H1 (cell line): ENCODE results near the gene TSHZ2. TPM values are rescaled to one million over a fixed set of nuclear protein-coding genes. Genes with fewer than 3 reads are reported as not detected.
A peak's percentile ranks its signal among the peaks of the same experiment; 100 is the strongest.

Experiments
- CTCF ChIA-PET: fragments of 300-600 bp; sonication (Branson Sonifier 250); formaldehyde crosslinking; loops from one replicate; lab custom pipeline; 2021; ENCODE audit not compliant: partially characterized antibody; lab: Charles Lee
- POLR2A ChIA-PET: fragments of 300-600 bp; sonication (Branson Sonifier 250); formaldehyde crosslinking; loops from one replicate; lab custom pipeline; 2021; ENCODE audit warnings: inconsistent platforms; ENCODE audit not compliant: partially characterized antibody; lab: Charles Lee
- DNase-seq, 2 experiments: peaks; one replicate each; pipeline versions ENCODE4 v3.0.0 to v3.0.0-alpha.2; 2010 to 2022; ENCODE audit warnings: low spot score in 2 of 2, low read depth in 1 of 2, mixed read lengths in 1 of 2
- FAIRE-seq: peaks from 2 replicates; lab custom pipeline; 2011; peaks lifted over from hg19 to GRCh38; lab: Jason Lieb, UNC
- H2AFZ ChIP-seq: 2 replicates; pipeline ENCODE4 v1.8.1; 2012; ENCODE audit warnings: low read length, inconsistent platforms
- H2AK5ac ChIP-seq: 2 replicates; pipeline ENCODE4 v1.6.1; 2013; ENCODE audit warnings: low read depth, low read length
- H2BK120ac ChIP-seq: replicated peaks from 2 replicates; pipeline ENCODE3; 2013; ENCODE audit warnings: low read depth, low read length, inconsistent platforms
- H2BK12ac ChIP-seq: 2 replicates; pipeline ENCODE4 v1.6.1; 2013; ENCODE audit warnings: low read depth, low read length
- H2BK15ac ChIP-seq: 2 replicates; pipeline ENCODE4 v1.6.1; 2013; ENCODE audit warnings: low read length
- H2BK20ac ChIP-seq: 2 replicates; pipeline ENCODE4 v1.6.1; 2013; ENCODE audit warnings: low read length
- H2BK5ac ChIP-seq: 2 replicates; pipeline ENCODE4 v1.6.1; 2013; ENCODE audit warnings: low read depth, low read length
- H3K14ac ChIP-seq: 2 replicates; pipeline ENCODE4 v1.6.1; 2013; ENCODE audit warnings: inconsistent platforms; ENCODE audit not compliant: insufficient read length
- H3K18ac ChIP-seq: 2 replicates; pipeline ENCODE4 v1.6.1; 2013; ENCODE audit warnings: low read length; ENCODE audit errors: extremely low read depth
- H3K23ac ChIP-seq: 2 replicates; pipeline ENCODE4 v1.6.1; 2013; ENCODE audit warnings: inconsistent platforms; ENCODE audit not compliant: insufficient read length
- H3K23me2 ChIP-seq: 2 replicates; pipeline ENCODE4 v1.6.1; 2013; ENCODE audit warnings: low read depth, low read length
- H3K27ac ChIP-seq: 2 replicates; pipeline ENCODE4 v1.6.1; 2011; ENCODE audit warnings: low read depth, low read length, inconsistent platforms
- H3K27me3 ChIP-seq, 4 experiments: replicated peaks in 1 of 4; 1 replicate in 1 of 4; 2 replicates in 3 of 4; pipeline versions ENCODE4 v1.6.1 to v1.8.1; 2011 to 2013; ENCODE audit warnings: low read length in 3 of 4, mild to moderate bottlenecking in 3 of 4, inconsistent platforms in 2 of 4, mixed read lengths in 2 of 4, moderate library complexity in 1 of 4; ENCODE audit not compliant: control insufficient read depth in 3 of 4, insufficient read depth in 3 of 4; ENCODE audit errors: extremely low read depth in 1 of 4
- H3K36me3 ChIP-seq, 4 experiments: 2 replicates each; pipeline versions ENCODE4 v1.6.1 to v1.8.1; 2011 to 2013; ENCODE audit warnings: mild to moderate bottlenecking in 4 of 4, low read length in 3 of 4, moderate library complexity in 2 of 4, control low read depth in 1 of 4, inconsistent platforms in 1 of 4; ENCODE audit not compliant: insufficient read depth in 4 of 4, control insufficient read depth in 2 of 4
- H3K4ac ChIP-seq: replicated peaks from 2 replicates; pipeline ENCODE3; 2013; ENCODE audit warnings: low read length, low read depth, mixed read lengths, inconsistent platforms; ENCODE audit not compliant: insufficient read length
- H3K4me1 ChIP-seq, 4 experiments: replicated peaks in 1 of 4; 1 replicate in 1 of 4; 2 replicates in 3 of 4; pipeline versions ENCODE4 v1.6.1 to v1.8.1; 2011 to 2013; ENCODE audit warnings: low read length in 3 of 4, inconsistent platforms in 2 of 4, mixed read lengths in 1 of 4; ENCODE audit not compliant: insufficient read depth in 4 of 4, control insufficient read depth in 3 of 4
- H3K4me2 ChIP-seq, 2 experiments: 2 replicates each; pipeline versions ENCODE4 v1.6.1 to v1.8.1; 2011 to 2013; ENCODE audit warnings: low read depth in 2 of 2, low read length in 2 of 2, control low read depth in 1 of 2, inconsistent platforms in 1 of 2, mild to moderate bottlenecking in 1 of 2; ENCODE audit not compliant: insufficient read depth in 1 of 2
- H3K4me3 ChIP-seq, 4 experiments: fragments of 200-600, 300-600 bp in 1 of 4; sonication (generic), shearing (Covaris generic), sonication (Bioruptor Twin) in 1 of 4; 2 replicates each; pipeline versions ENCODE4 v1.5.1 to v1.8.1; 2011 to 2016; ENCODE audit warnings: low read length in 4 of 4, low read depth in 3 of 4, control low read depth in 2 of 4, inconsistent platforms in 2 of 4, mild to moderate bottlenecking in 2 of 4, mixed read lengths in 1 of 4, moderate library complexity in 1 of 4; ENCODE audit not compliant: insufficient read depth in 2 of 4; ENCODE audit errors: extremely low read depth in 1 of 4
- H3K56ac ChIP-seq: replicated peaks from 2 replicates; pipeline ENCODE3; 2013; ENCODE audit warnings: low read depth, mild to moderate bottlenecking, mixed read lengths, low read length, inconsistent platforms; ENCODE audit not compliant: insufficient read length
- H3K79me1 ChIP-seq: 2 replicates; pipeline ENCODE4 v1.6.1; 2013; ENCODE audit warnings: low read depth, low read length, control low read depth
- H3K79me2 ChIP-seq, 2 experiments: 2 replicates each; pipeline versions ENCODE4 v1.6.1 to v1.8.1; 2012 to 2013; ENCODE audit warnings: low read length in 2 of 2, mild to moderate bottlenecking in 2 of 2, inconsistent platforms in 1 of 2; ENCODE audit not compliant: insufficient read depth in 2 of 2, control insufficient read depth in 1 of 2
- H3K9ac ChIP-seq, 4 experiments: replicated peaks in 1 of 4; 1 replicate in 1 of 4; 2 replicates in 3 of 4; pipeline versions ENCODE4 v1.6.1 to v1.8.1; 2011 to 2013; ENCODE audit warnings: low read depth in 3 of 4, low read length in 3 of 4, control low read depth in 2 of 4, mild to moderate bottlenecking in 2 of 4, moderate library complexity in 2 of 4, inconsistent platforms in 1 of 4; ENCODE audit errors: extremely low read depth in 1 of 4
- H3K9me3 ChIP-seq, 2 experiments: 2 replicates each; pipeline versions ENCODE4 v1.6.1 to v1.8.1; 2012 to 2013; ENCODE audit warnings: mild to moderate bottlenecking in 2 of 2, moderate library complexity in 2 of 2, control low read depth in 1 of 2, inconsistent platforms in 1 of 2, low read depth in 1 of 2, low read length in 1 of 2, mixed read lengths in 1 of 2; ENCODE audit not compliant: insufficient read depth in 2 of 2
- H4K20me1 ChIP-seq, 2 experiments: replicated peaks in 1 of 2; 2 replicates each; pipeline versions ENCODE3 to v1.8.1; 2011 to 2013; ENCODE audit warnings: inconsistent platforms in 2 of 2, low read length in 2 of 2, mild to moderate bottlenecking in 1 of 2; ENCODE audit not compliant: insufficient read depth in 2 of 2, control insufficient read depth in 1 of 2
- H4K5ac ChIP-seq: 2 replicates; pipeline ENCODE4 v1.6.1; 2013; ENCODE audit warnings: low read length, low read depth, mixed read lengths, inconsistent platforms; ENCODE audit not compliant: insufficient read length
- H4K8ac ChIP-seq: 2 replicates; pipeline ENCODE4 v1.8.0; 2013; ENCODE audit warnings: mild to moderate bottlenecking, moderate library complexity, low read length, inconsistent platforms; ENCODE audit not compliant: insufficient read depth; ENCODE audit errors: extremely low read depth
- H4K91ac ChIP-seq: replicated peaks from 2 replicates; pipeline ENCODE3; 2013; ENCODE audit warnings: low read length, mixed read lengths, inconsistent platforms; ENCODE audit not compliant: insufficient read length
- GTF2F1 ChIP-seq: IDR thresholded peaks from 2 replicates; pipeline ENCODE4 v1.6.1; 2012; ENCODE audit warnings: low read depth, low read length, improper control_type of control experiment, borderline replicate concordance
- YY1 ChIP-seq: IDR thresholded peaks from 2 replicates; pipeline ENCODE4 v1.6.1; 2011; ENCODE audit warnings: low read depth, mild to moderate bottlenecking, low read length
- WGBS, 2 experiments: shearing (Covaris generic) in 1 of 2; methylation state at CpG; one replicate each; pipeline versions ENCODE4 v1.1.6 to v1.1.7; 2013 to 2015; ENCODE audit warnings: low lambda C conversion rate in 2 of 2, mixed read lengths in 2 of 2, inconsistent platforms in 1 of 2, low coverage in 1 of 2, missing lambda C conversion rate in 1 of 2; ENCODE audit not compliant: insufficient replicate concordance in 2 of 2, insufficient coverage in 1 of 2, insufficient read length in 1 of 2; ENCODE audit errors: extremely low coverage in 1 of 2, missing lambda C conversion rate in 1 of 2; 5-methylcytosine and 5-hydroxymethylcytosine counted together
- polyA plus RNA-seq, 7 experiments: library from polyadenylated mRNA; depleted of rRNA in 3 of 7; stranded (reverse) in 5 of 7; unstranded in 2 of 7; fragments of >200 nt in 5 of 7; fragments of 200-250 nt in 2 of 7; gene quantifications; 1 replicate in 5 of 7; 2 replicates in 1 of 7; 4 replicates in 1 of 7; pipeline versions ENCODE4 v1.2.1 to v1.2.3, GENCODE V29; 2011 to 2013; ENCODE audit warnings: missing spikeins in 2 of 7, mixed read lengths in 2 of 7
- total RNA-seq: library from RNA; stranded (reverse); fragmentation: NEBNext Ultra II Directional; extraction: Animal tissue kit (Norgen Biotek cat#: 25700); gene quantifications from 2 replicates; pipeline ENCODE4 v1.2.1, GENCODE V29; 2021

TSHZ2 gene
- total and polyA plus RNA-seq, 2 of the 8 experiments (the other 6 are each of a cell fraction or from before 2014, with no cell fraction given): 0.14 to 0.30 TPM

DNA sequence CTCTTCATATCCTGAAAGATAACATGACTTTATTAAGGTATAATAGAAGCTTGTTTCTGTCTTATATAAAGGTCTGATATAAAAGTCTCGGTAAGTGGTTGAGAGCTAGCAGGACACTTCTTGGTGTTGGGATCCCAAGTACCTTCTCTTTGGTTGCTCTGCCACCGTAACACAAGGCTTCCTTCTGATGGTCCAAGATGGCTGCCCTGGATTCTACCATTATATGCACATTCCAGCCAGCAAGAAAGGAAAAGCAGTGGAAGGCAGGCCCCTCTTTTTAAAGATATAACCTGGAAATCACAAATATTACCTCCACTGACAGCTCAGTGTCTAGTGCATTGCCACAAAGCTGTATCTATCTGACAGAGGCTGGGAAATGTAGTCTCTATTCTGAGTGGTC lies 75.0 kb downstream of the TSHZ2 start:
- Histone ChIP-seq H2BK5ac (no peak overlapping the region), H2BK20ac (no peak overlapping the region), H4K8ac (no peak overlapping the region), H3K36me3 (no peaks in the 10 kb centered on the region), H2BK15ac (no peak overlapping the region), H3K14ac (no peak overlapping the region), H2AFZ (no peak overlapping the region), H3K4me1 (no peaks in the 10 kb centered on the region), H3K79me2 (no peaks in the 10 kb centered on the region), H3K79me1 (no peaks in the 10 kb centered on the region), H3K23me2 (no peaks in the 10 kb centered on the region), H3K27ac (no peak overlapping the region), H3K56ac (no peak overlapping the region), H3K23ac (no peak overlapping the region), H3K9me3 (0 out of 4 replicates have a peak, but pooled peaks cover 0 to 2% of the 10 kb centered on the region in 2 experiments), H2AK5ac (no peak overlapping the region), H3K4me2 (no peak overlapping the region), H3K9ac (no peak overlapping the region), H2BK120ac (no peak overlapping the region), H4K5ac (no peak overlapping the region), H4K20me1 (no peaks in the 10 kb centered on the region), H3K27me3 (no peaks in the 10 kb centered on the region), H3K4me3 (no peak overlapping the region), H3K18ac (no peak overlapping the region), H4K91ac (no peak overlapping the region), H2BK12ac (no peak overlapping the region), H3K4ac (no peak overlapping the region)
- DNase-seq (no peak), FAIRE-seq (no peak)
- ChIA-PET CTCF (interaction anchor here (0.6 to 1.4 kb wide), 2 partner anchors 9 to 196 kb away, joined by 3 read pairs; no protein-coding TSS in a partner anchor), POLR2A (no interaction called here)
- TF ChIP-seq YY1 (peak; percentile 66; the same call in 1 of the 2 replicates), GTF2F1 (no peak)
- WGBS, 2 experiments: 97% methylated on average over 2 of the region's 2 CpGs; no CpG with 5 or more reads in 1 of the 2 experiments
